Panc1 (cell line): Measurements from ENCODE around the gene MACROD2.

Source experiments
- CTCF ChIP-seq: fragments of 450-650 bp; IDR thresholded peaks from 2 replicates; pipeline ENCODE4 v1.5.1; 2017; ENCODE audit warnings: mild to moderate bottlenecking
- POLR2AphosphoS5 ChIP-seq: IDR thresholded peaks from 2 replicates; pipeline ENCODE4 v1.6.1; 2012; ENCODE audit warnings: mild to moderate bottlenecking, low read depth, low read length, moderate library complexity
- TCF7L2 ChIP-seq: IDR thresholded peaks from 2 replicates; pipeline ENCODE4 v1.6.1; 2011; ENCODE audit warnings: mild to moderate bottlenecking, low read depth, low read length, inconsistent platforms

- TF ChIP-seq CTCF (no peak), POLR2AphosphoS5 (no peak), TCF7L2 (no peak)
Measured at GRCh38 chr20:15909995-15910394, 1914.7 kb downstream of the MACROD2 start.
